KMS-11 (cell line): ENCODE measurements around the gene CSNK2B.

Experiments
- H2AFZ ChIP-seq: fragments of 200-600 bp; sonication (generic); 2 replicates; pipeline ENCODE4 v1.6.1; 2016; ENCODE audit warnings: antibody characterized with exemption, mixed run types, low read depth
- H3K27ac ChIP-seq: fragments of 200-600 bp; sonication (generic); 2 replicates; pipeline ENCODE4 v1.6.1; 2016; ENCODE audit warnings: mild to moderate bottlenecking, mixed run types
- H3K27me3 ChIP-seq: fragments of 200-600 bp; sonication (generic); 2 replicates; pipeline ENCODE4 v1.6.1; 2017; ENCODE audit warnings: mild to moderate bottlenecking, low read depth, mixed run types, moderate library complexity; ENCODE audit not compliant: insufficient read depth
- H3K36me3 ChIP-seq: fragments of 200-600 bp; sonication (generic); 2 replicates; pipeline ENCODE4 v1.6.1; 2017; ENCODE audit warnings: mild to moderate bottlenecking, mixed run types; ENCODE audit not compliant: insufficient read depth
- H3K4me1 ChIP-seq: fragments of 200-600 bp; sonication (generic); 2 replicates; pipeline ENCODE4 v1.6.1; 2016; ENCODE audit warnings: mild to moderate bottlenecking, low read depth, mixed run types; ENCODE audit not compliant: poor library complexity, severe bottlenecking
- H3K4me2 ChIP-seq: fragments of 200-600 bp; sonication (generic); 2 replicates; pipeline ENCODE4 v1.7.0; 2016; ENCODE audit warnings: mild to moderate bottlenecking, mixed run types
- H3K4me3 ChIP-seq: fragments of 200-600 bp; sonication (generic); IDR thresholded peaks from 2 replicates; pipeline ENCODE4 v1.6.1; 2017; ENCODE audit warnings: low read depth, low read length, mixed read lengths; ENCODE audit not compliant: insufficient read depth
- H3K79me2 ChIP-seq: fragments of 200-600 bp; sonication (generic); 2 replicates; pipeline ENCODE4 v1.6.1; 2016; ENCODE audit warnings: low read depth, mixed run types; ENCODE audit not compliant: insufficient read depth
- H3K9ac ChIP-seq: fragments of 200-600 bp; sonication (generic); 2 replicates; pipeline ENCODE4 v1.6.1; 2016; ENCODE audit warnings: mild to moderate bottlenecking, mixed run types
- H4K20me1 ChIP-seq: fragments of 200-600 bp; sonication (generic); 2 replicates; pipeline ENCODE4 v1.6.1; 2016; ENCODE audit warnings: mild to moderate bottlenecking, mixed run types; ENCODE audit not compliant: insufficient read depth
- TF ChIP-seq, protein P1 (sequence below): fragments of 200-600 bp; sonication (generic); conservative IDR thresholded peaks from 2 replicates; pipeline ENCODE4 v1.6.1; 2017; ENCODE audit warnings: low read depth, mild to moderate bottlenecking, antibody characterized with exemption, low read length, moderate library complexity, mixed read lengths

The CSNK2B gene

DNA sequence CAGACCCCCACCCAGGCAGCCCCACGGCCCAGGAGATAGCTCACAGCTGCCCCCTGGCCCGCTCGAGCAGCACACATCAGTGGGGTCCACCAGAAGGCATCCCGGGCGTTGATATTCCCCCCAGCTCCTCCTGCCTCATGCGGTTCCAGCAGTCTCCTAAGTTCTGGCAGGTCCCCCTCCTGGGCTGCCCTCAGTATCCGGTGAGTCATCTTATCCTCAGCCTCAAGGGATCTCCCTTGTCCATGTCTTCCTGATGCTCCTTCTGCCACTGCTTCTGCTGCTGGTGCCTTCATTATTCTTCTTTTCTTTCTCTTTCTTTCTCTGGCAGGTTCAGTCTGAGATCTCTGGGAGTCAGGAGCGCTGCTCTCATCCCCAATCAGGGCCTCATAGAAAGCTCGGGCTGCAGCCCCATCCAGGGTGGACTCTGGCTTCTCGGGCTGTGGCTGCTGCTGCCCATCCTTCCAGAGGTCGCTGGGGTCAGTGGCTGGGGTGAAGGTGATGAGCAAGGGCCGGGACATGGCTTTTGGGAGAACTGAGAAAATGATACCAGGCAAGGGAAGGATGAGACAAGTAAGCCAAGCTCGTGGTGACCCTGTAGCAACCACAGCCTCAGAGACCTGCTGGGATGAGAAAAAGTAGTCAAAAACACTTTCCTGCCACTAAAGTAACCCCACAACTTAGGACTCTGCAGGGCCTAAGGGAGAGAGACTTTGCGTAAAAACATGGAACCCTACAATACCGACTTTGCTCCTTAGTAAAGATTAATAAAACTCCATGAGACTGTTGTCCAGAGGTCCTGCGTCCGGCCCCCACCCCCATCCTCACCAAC is 1.7 kb upstream of the CSNK2B start:
- Histone ChIP-seq H4K20me1 (no peaks in the 10 kb centered on the region), H3K4me1 (peaks cover 52% of the 10 kb centered on the region), H3K9ac (peak overlapping the region; percentile 89; the same call in 1 of the 2 replicates), H3K36me3 (peaks cover 4% of the 10 kb centered on the region; the same call in 1 of the 2 replicates), H3K4me3 (peak overlapping the region; percentile 54), H2AFZ (peak overlapping the region; percentile 27; the same call in 1 of the 2 replicates), H3K4me2 (peak overlapping the region; percentile 97), H3K79me2 (peaks cover 54% of the 10 kb centered on the region), H3K27me3 (no peaks in the 10 kb centered on the region), H3K27ac (peak overlapping the region; percentile 98)
- TF ChIP-seq, protein P1, sequence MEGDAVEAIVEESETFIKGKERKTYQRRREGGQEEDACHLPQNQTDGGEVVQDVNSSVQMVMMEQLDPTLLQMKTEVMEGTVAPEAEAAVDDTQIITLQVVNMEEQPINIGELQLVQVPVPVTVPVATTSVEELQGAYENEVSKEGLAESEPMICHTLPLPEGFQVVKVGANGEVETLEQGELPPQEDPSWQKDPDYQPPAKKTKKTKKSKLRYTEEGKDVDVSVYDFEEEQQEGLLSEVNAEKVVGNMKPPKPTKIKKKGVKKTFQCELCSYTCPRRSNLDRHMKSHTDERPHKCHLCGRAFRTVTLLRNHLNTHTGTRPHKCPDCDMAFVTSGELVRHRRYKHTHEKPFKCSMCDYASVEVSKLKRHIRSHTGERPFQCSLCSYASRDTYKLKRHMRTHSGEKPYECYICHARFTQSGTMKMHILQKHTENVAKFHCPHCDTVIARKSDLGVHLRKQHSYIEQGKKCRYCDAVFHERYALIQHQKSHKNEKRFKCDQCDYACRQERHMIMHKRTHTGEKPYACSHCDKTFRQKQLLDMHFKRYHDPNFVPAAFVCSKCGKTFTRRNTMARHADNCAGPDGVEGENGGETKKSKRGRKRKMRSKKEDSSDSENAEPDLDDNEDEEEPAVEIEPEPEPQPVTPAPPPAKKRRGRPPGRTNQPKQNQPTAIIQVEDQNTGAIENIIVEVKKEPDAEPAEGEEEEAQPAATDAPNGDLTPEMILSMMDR, result no peak

- H3K4me1 ChIP-seq, result peaks cover 44% of the 10 kb centered on the region
- H3K36me3 ChIP-seq, result peaks cover 4% of the 10 kb centered on the region; the same call in 1 of the 2 replicates
- H3K4me3 ChIP-seq, result peak within 1 kb of the TSS; percentile 54
- peak within 1 kb of the TSS; percentile 98 for H3K27ac ChIP-seq
- peak within 1 kb of the TSS; percentile 89 for H3K9ac ChIP-seq
- H3K79me2 ChIP-seq, result peaks cover 46% of the 10 kb centered on the region
- TF ChIP-seq, protein P1, result no peak
- H3K27me3 ChIP-seq, result no peaks in the 10 kb centered on the region
- no peaks in the 10 kb centered on the region for H4K20me1 ChIP-seq
- H3K4me2 ChIP-seq, result peak within 1 kb of the TSS; percentile 97
- H2AFZ ChIP-seq, result peak within 1 kb of the TSS; percentile 27; the same call in 1 of the 2 replicates
Measured at GRCh38 chr6:31664790-31665500, 935 bp upstream of the CSNK2B start, which contains the start of gene GPANK1. GPANK1 (minus strand) TSS chr6:31664997; CDS start chr6:31664478, 519 bp downstream.

GRCh38 chr6:31666337-31666965 is 571 bp downstream of the CSNK2B start:
- H3K4me2 ChIP-seq, result peak overlapping the region; percentile 58
- H3K36me3 ChIP-seq, result peaks cover 4% of the 10 kb centered on the region; the same call in 1 of the 2 replicates
- peak overlapping the region; percentile 89 for H3K9ac ChIP-seq
- no peaks in the 10 kb centered on the region for H3K27me3 ChIP-seq
- peak overlapping the region; percentile 41 for H3K27ac ChIP-seq
- no peaks in the 10 kb centered on the region for H4K20me1 ChIP-seq
- H3K79me2 ChIP-seq, result peaks cover 41% of the 10 kb centered on the region
- peaks cover 36% of the 10 kb centered on the region for H3K4me1 ChIP-seq
- H3K4me3 ChIP-seq, result no peak overlapping the region
- H2AFZ ChIP-seq, result peak overlapping the region; percentile 67
- TF ChIP-seq, protein P1, result no peak

GRCh38 chr6:31669676-31670075 is 3.8 kb downstream of the CSNK2B start, which contains the start of gene LY6G5B:
LY6G5B (plus strand) TSS chr6:31669976; CDS start chr6:31670951, 975 bp downstream.
- H3K4me1 ChIP-seq, result peaks cover 10% of the 10 kb centered on the region
- no peak within 1 kb of the TSS for H3K4me2 ChIP-seq
- H3K27me3 ChIP-seq, result no peaks in the 10 kb centered on the region
- H3K79me2 ChIP-seq, result peaks cover 25% of the 10 kb centered on the region
- TF ChIP-seq, protein P1, result no peak
- H3K36me3 ChIP-seq, result peaks cover 4% of the 10 kb centered on the region; the same call in 1 of the 2 replicates
- no peak within 1 kb of the TSS for H3K9ac ChIP-seq
- H4K20me1 ChIP-seq, result no peaks in the 10 kb centered on the region
- no peak within 1 kb of the TSS for H2AFZ ChIP-seq
- no peak within 1 kb of the TSS for H3K4me3 ChIP-seq
- no peak within 1 kb of the TSS for H3K27ac ChIP-seq
